Uterus (tissue), 4 donors: ENCODE results near the gene TAL1. TPM values are rescaled to one million over a fixed set of nuclear protein-coding genes. Genes with fewer than 3 reads are reported as not detected.

Experiments
- DNase-seq, 2 donors: peaks; one replicate each; pipeline ENCODE4 v3.0.0-alpha.2; 2019 to 2020
- H3K27ac ChIP-seq, 2 donors: fragments of 200-600 bp; sonication (generic); 1 replicate in 1 of 2; 2 replicates in 1 of 2; pipeline ENCODE4 v1.5.1; 2016 to 2018
- H3K27me3 ChIP-seq, 2 donors: fragments of 200-600 bp; sonication (generic); one replicate each; pipeline ENCODE4 v1.5.1; 2018 to 2019; ENCODE audit warnings: control low read depth in 1 of 2
- H3K36me3 ChIP-seq, 2 donors: fragments of 200-600 bp; sonication (generic); one replicate each; pipeline ENCODE4 v1.5.1; 2019; ENCODE audit warnings: control low read depth in 1 of 2
- H3K4me1 ChIP-seq, 2 donors: fragments of 200-600 bp; sonication (generic); one replicate each; pipeline ENCODE4 v1.5.1; 2018 to 2019; ENCODE audit warnings: control low read depth in 1 of 2
- H3K4me3 ChIP-seq, 2 donors: fragments of 200-600 bp; sonication (generic); 1 replicate in 1 of 2; 2 replicates in 1 of 2; pipeline ENCODE4 v1.5.1; 2018 to 2019; ENCODE audit warnings: mild to moderate bottlenecking in 1 of 2
- H3K9me3 ChIP-seq, 2 donors: fragments of 200-600 bp; sonication (generic); one replicate each; pipeline ENCODE4 v1.5.1; 2019; ENCODE audit warnings: control low read depth in 1 of 2
- POLR2A ChIP-seq, 2 donors: fragments of 450-650 bp; IDR thresholded peaks; one replicate each; pipeline ENCODE4 v1.6.1; 2016; ENCODE audit warnings: antibody characterized with exemption in 2 of 2, mild to moderate bottlenecking in 1 of 2, moderate library complexity in 1 of 2
- intact Hi-C: fragments of 100-400 bp; cut with DNase I; formaldehyde crosslinking; loops from one replicate; pipeline ENCODE4 v1.15.1; 2023; ENCODE audit warnings: low total_unique reads
- total RNA-seq, 4 donors: library from RNA; depleted of rRNA in 3 of 4; stranded (reverse); fragments of >200 nt in 3 of 4; gene quantifications; one replicate each; pipeline versions ENCODE4 v1.1.0 to v1.2.4, GENCODE V29; 2014 to 2023
- TF ChIP-seq, protein P1 (sequence below), 4 experiments: fragments of 200-600 bp in 2 of 4; fragments of 450-650 bp in 2 of 4; sonication (generic) in 2 of 4; IDR thresholded peaks; one replicate each; pipeline ENCODE4 v1.5.1; 2016 to 2019; ENCODE audit warnings: antibody characterized with exemption in 4 of 4, mild to moderate bottlenecking in 2 of 4, moderate library complexity in 1 of 4
- donor health status: DM: yes; HTN: yes; CAD: no.

The TAL1 gene
- total RNA-seq, 4 donors from 2014 or later: 4.8 to 20.7 (median 13.0) TPM

DNA sequence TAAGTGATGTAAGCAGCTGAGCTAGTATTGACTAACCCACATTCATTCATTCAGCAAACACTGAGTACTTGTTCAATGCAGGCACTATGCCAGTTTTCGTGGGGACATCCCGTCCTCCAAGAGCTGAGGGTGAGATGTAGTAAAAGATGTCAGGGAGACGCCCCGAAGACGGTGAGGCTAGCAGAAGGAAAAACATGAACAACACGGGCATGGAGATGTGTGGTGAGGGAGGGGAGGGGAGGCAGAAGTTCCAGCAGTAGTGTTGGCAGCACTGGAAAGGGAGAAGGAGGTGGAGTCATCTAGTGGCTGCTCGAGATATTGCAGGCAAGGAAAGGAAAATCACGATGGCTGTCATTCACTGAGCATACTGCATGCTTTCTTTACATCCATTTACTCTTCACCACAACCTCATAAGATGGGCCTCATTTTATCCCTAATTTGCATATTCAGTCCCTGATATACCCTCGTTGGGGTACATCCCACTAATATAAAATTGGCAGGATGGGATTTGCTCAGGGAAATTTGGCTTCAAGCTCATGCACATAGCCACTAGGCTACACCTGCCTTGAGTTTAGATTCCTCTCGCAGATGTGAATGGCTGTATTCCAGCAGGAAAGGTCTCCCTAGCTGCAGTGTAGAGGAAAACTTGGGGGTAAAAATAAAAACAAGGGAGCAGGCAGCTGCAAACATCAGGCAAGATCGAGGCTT is 56.6 kb downstream of the TAL1 start:
- H3K36me3 ChIP-seq: no peaks in the 10 kb centered on the region
- H3K27ac ChIP-seq: no peak overlapping the region
- H3K4me3 ChIP-seq: no peak overlapping the region
- no peaks in the 10 kb centered on the region for H3K9me3 ChIP-seq
- DNase-seq: no peak
- peaks cover 4 to 5% of the 10 kb centered on the region in 2 donors for H3K4me1 ChIP-seq
- intact Hi-C loops: no loop called here
- no peaks in the 10 kb centered on the region for H3K27me3 ChIP-seq
- no peak for TF ChIP-seq POLR2A (IDR thresholded peaks at IDR 0.05)
- TF ChIP-seq, protein P1, sequence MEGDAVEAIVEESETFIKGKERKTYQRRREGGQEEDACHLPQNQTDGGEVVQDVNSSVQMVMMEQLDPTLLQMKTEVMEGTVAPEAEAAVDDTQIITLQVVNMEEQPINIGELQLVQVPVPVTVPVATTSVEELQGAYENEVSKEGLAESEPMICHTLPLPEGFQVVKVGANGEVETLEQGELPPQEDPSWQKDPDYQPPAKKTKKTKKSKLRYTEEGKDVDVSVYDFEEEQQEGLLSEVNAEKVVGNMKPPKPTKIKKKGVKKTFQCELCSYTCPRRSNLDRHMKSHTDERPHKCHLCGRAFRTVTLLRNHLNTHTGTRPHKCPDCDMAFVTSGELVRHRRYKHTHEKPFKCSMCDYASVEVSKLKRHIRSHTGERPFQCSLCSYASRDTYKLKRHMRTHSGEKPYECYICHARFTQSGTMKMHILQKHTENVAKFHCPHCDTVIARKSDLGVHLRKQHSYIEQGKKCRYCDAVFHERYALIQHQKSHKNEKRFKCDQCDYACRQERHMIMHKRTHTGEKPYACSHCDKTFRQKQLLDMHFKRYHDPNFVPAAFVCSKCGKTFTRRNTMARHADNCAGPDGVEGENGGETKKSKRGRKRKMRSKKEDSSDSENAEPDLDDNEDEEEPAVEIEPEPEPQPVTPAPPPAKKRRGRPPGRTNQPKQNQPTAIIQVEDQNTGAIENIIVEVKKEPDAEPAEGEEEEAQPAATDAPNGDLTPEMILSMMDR (IDR thresholded peaks at IDR 0.05): peak; percentile 71 to 85 (median 80)

DNA sequence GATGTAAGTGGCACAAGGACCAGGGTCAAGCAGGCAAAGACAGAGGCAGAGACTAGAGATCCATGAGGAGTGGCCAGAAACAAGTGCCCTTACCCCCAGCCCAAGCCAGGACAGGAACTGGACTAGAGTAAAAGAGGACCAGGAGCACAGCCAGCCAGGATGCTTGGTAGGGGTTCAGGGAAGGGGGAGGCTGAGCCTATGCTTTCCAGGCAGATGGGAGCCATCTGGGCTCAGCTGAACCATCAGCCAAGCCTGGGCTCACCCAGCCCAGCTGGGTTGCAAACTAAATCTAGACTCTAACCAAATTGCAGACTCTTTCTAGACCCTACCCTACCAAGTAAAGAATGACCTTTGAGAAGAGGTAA is 57.4 kb downstream of the TAL1 start:
- Histone ChIP-seq H3K36me3 (no peaks in the 10 kb centered on the region), H3K4me3 (no peak overlapping the region), H3K9me3 (no peaks in the 10 kb centered on the region), H3K27me3 (no peaks in the 10 kb centered on the region), H3K4me1 (peaks cover 0 to 4% of the 10 kb centered on the region in 2 donors), H3K27ac (no peak overlapping the region)
- intact Hi-C loops: no loop called here
- TF ChIP-seq POLR2A (IDR thresholded peaks at IDR 0.05): no peak
- TF ChIP-seq, protein P1 (IDR thresholded peaks at IDR 0.05): no peak
- no peak for DNase-seq

DNA sequence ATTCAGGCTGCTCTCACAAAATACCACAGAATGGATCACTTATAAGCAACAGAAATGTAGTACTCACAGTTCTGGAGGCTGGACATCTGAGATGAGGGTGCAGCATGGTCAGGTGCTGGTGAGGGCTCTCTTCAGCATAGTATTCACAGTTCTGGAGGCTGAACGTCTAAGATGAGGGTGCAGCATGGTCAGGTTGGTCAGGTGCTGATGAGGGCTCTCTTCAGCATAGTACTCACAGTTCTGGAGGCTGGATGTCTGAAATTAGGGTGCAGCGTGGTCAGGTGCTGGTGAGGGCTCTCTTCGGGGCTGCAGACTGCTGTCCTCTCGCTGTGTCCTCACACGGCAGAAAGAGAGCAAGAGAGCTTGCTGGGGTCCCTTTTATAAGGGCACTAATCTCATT is 59.2 kb downstream of the TAL1 start:
- intact Hi-C loops: no loop called here
- TF ChIP-seq, protein P1 (IDR thresholded peaks at IDR 0.05): no peak
- TF ChIP-seq POLR2A (IDR thresholded peaks at IDR 0.05): no peak

More for the DNA sequence above, 59.2 kb downstream of the TAL1 start:
- DNase-seq: no peak
- no peaks in the 10 kb centered on the region for H3K27me3 ChIP-seq
- no peaks in the 10 kb centered on the region for H3K4me1 ChIP-seq
- no peak overlapping the region for H3K27ac ChIP-seq
- H3K36me3 ChIP-seq: no peaks in the 10 kb centered on the region
- H3K9me3 ChIP-seq: no peaks in the 10 kb centered on the region
- H3K4me3 ChIP-seq: no peak overlapping the region

Other genes starting within 250 kb of the TAL1 start
- 1 to 10 TPM in 2 of 4 donors, under 1 TPM in 2; under 0.01 to 4.1 (median 2.1) TPM for gene CYP4X1, start 208.6 kb downstream of the TAL1 start, total RNA-seq
- gene CYP4Z1, start 165.0 kb downstream of the TAL1 start, total RNA-seq: 1 to 10 TPM in 1 of 4 donors, under 1 TPM in 3; 0.41 to 1.8 (median 0.67) TPM
- under 1 TPM in 1 of 4 donors, not detected in 3; 0.21 TPM for gene CYP4A22, start 94.8 kb downstream of the TAL1 start, total RNA-seq
- under 1 TPM in 1 of 4 donors, not detected in 3; 0.48 TPM for gene PDZK1IP1, start 42.2 kb downstream of the TAL1 start, total RNA-seq
- 10 to 100 TPM in 1 of 4 donors, 1 to 10 TPM in 2, under 1 TPM in 1; under 0.01 to 13.0 (median 1.9) TPM for gene STIL, start 81.9 kb upstream of the TAL1 start, total RNA-seq
- 100 to 1,000 TPM in 1 of 4 donors, 10 to 100 TPM in 3; 21.5 to 111 (median 63.6) TPM for gene CMPK1, start 101.6 kb upstream of the TAL1 start, total RNA-seq
- under 1 TPM in 1 of 4 donors, not detected in 3; 0.27 TPM for gene FOXE3, start 184.1 kb upstream of the TAL1 start, total RNA-seq
- under 1 TPM in 2 of 4 donors, not detected in 2; 0.62 to 0.67 TPM for gene FOXD2, start 205.8 kb upstream of the TAL1 start, total RNA-seq